Ureter (tissue), 1 donor: ENCODE data around the gene C1S. TPM values are rescaled to one million over a fixed set of nuclear protein-coding genes. Genes with fewer than 3 reads are reported as not detected.
A peak's percentile ranks its signal among the peaks of the same experiment; 100 is the strongest.
"Not testable (repeated sequence)": the region's sequence is repeated elsewhere in the genome, so short reads cannot be mapped to it uniquely, and the experiment has no call there.

ENCODE experiments used
- DNase-seq: peaks from one replicate; pipeline ENCODE4 v3.0.0-alpha.2; 2020; ENCODE audit warnings: low spot score
- total RNA-seq: library from RNA; stranded (reverse); gene quantifications from one replicate; pipeline ENCODE4 v1.2.4, GENCODE V29; 2023
- donor health status: DM: yes; HTN: yes; CAD: no.

Gene C1S
- total RNA-seq: 293 TPM

DNA sequence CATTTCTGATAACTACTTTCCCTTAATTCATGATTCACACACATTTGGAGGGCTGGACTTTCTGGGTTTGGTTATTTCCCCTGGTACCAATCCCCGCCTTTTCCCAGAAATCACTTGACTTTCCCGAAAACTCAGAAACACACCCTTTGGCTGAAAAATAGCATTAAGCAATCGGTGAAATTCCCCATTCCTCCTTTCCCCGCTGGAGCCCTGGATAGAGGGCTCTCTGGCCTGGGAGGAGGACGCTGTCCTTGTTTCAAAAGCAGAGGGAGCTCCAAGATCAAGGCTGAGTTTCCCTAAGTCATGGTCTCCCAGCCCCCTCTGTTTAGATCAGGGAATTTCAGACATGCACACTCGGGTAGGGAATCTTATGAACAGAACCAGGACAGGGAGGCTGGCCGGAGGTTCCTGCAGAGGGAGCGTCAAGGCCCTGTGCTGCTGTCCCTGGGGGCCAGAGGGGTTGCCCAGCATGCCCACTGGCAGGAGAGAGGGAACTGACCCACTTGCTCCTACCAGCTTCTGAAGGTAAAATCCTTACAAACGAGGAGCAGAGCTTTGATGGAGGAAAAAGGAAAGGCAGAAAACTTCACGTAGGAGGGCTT, at the start of gene C1S:
C1S (plus strand) TSS at position 366 of the 602 bp plus-strand sequence. CDS start 1,195 bp downstream, outside the sequence.
- DNase-seq: peak; percentile 85

DNA sequence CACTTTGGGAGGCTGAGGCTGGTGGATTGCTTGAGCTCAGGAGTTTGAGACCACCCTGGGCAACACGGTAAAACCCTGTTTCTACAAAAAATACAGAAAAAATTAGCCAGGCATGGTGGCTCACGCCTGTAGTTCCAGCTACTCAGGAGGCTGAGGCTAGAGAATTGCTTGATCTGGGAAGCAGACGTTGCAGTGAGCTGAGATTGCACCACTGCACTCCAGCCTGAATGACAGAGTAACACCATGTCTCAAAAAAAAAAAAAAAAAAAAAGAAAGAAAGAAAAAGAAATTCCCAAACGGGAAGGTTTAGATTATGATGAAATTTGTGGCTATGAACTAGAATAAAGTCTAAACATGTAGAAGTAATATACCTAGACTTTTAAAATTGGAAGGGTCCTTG, 49.1 kb upstream of the C1S start:
- DNase-seq: not testable (repeated sequence)

- no peak for DNase-seq
Measured at GRCh38 chr12:7012024-7012607, 48.4 kb upstream of the C1S start.

- no peak for DNase-seq
Measured at GRCh38 chr12:7013101-7013500, 47.4 kb upstream of the C1S start.

- DNase-seq: no peak
Measured at GRCh38 chr12:7015555-7016370, 44.8 kb upstream of the C1S start.

DNA sequence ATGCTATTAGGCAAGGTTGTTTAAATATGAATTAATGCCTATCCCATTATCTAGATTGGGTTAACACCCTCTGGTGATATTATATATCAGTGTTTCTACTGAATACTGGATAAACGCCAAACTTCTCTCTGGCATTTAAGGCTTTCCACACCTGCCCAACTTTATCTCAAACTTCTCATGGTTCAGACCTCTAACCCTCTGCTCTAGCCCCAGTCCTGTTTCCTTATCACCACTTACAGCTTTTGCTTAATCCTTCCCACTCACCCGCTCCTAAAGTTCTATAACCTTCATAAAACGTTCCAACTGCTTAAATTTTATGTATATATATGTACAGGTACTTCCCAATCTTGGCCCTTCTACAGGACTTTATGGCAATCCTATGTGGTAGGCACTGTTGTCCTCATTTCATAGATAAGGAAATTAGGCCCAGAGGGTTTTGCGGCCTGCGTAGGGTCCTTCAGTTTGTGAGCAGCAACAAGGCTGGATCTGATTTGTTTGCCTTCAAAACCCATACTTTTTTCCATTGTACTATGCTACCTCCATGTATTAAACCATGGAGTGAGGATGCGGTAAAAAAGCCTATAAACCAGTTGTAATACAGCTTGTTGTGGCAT, 43.5 kb upstream of the C1S start:
- no peak for DNase-seq

- DNase-seq: no peak
Measured at GRCh38 chr12:7017870-7018349, 42.6 kb upstream of the C1S start.

DNA sequence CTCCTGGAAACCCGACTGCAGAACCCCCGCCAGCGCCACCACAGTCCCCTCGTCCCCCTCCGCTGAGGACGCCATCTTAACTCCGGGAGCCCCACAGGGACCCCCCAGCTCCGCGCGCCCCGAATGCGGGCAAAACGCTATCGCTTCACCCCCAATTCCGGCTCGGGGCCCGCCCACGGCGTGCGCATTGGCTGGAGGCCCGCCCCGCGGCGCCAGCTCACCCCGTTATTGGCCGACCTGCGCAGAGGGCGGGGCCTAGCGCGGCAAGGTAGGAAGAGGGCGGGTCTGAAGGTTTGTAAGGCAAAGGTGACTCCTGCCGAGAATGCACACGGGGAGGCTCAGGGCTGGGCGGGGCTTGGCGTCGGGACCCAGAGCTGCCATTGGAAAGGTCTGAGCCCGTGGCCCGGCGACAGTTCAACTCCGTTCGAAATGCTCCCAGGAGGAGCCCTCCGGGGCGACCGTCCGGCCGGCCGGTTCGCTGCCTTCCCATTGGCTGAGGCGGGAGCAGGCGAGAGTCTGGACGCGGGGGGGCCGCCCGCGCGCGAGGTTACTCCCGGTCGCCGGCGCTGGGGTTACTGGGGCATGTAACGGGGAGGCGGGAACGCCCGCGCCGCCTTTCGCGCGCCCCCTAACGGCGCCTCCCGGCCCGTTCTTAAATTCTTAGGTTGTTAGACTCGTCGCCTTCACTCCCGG, 42.0 kb upstream of the C1S start, which contains the start of gene LPCAT3:
LPCAT3 (minus strand) TSS at position 127 of the 693 bp plus-strand sequence; CDS start at position 75, 52 bp downstream.
- peak; percentile 98 for DNase-seq

GRCh38 chr12:7019043-7019569, 41.4 kb upstream of the C1S start:
- no peak for DNase-seq

- no peak for DNase-seq
Measured at GRCh38 chr12:7021956-7022355, 38.6 kb upstream of the C1S start.

DNA sequence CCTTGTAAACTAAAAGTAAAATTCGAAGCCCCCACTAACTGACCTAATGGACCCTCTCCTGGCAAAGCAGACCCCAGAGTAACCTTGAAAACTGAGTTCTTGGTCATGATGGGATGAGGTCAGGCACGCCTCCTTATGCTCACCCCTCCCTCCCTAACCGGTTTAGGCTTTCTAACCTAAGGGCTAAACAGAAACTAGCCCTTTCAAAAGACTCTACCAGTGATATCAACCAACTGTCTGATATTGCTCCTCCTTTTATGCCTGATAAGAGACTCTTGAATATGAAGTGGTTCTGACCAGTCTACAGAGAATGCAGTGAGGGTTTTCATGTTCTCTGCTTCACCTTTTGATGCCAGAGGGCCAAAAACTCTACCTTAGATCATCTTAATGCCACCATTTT, 37.4 kb upstream of the C1S start:
- DNase-seq: no peak

DNA sequence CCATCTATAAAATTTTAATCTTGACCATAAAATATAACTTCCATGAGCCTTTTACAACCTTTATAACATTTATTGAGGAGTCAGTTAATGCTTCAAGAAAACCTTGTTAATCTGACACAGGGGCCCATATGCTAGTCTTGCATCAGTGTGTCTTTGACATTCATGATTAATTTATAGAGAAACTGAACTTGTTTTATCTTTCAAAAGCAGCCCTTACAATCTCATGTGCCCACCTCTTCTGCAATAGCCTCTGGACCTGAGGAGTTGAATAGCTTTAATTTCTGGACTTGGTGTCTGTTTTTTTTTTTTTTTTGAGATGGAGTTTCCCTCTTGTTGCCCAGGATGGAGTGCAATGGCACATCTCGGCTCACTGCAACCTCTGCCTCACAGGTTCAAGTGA, 33.7 kb upstream of the C1S start:
- DNase-seq: no peak

DNA sequence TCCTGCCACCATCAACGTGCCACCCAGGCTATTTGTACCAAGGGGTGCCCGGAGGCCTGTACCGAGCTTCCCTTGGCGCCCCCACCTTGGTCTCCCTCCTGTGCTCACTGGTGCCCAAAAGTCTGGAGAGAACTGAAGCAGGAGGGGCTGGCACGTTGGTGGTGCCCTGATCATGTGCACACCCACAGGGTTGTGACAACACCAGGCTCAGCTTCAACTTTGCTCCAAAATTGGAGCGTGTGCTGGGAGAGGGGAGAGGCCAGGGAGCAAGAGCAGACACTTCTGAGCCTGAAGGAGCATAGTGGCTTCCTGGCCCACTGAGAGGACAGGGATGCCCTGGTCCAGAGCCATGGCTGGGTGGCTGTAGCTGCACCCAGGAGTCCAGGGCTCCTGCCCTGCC, 29.2 kb upstream of the C1S start:
- DNase-seq: no peak

DNA sequence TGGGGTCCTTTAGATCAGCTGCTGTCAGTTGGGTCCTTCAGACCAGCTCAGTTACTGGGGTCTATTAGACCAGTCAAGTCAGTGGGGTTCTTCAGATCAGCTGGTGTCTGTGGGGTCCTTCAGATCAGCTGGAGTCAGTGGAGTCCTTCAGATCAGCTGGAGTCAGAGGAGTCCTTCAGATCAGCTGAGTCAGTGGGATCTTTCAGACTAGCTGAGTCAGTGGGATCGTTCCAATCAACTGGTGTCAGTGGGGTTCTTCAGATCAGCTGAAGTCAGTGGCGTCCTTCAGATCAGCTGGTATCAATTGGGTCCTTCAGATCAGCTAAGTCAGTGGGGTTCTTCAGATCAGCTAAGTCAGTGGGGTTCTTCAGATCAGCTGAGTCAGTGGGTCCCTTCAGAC, 27.5 kb upstream of the C1S start:
- no peak for DNase-seq

GRCh38 chr12:7034464-7034863, 26.1 kb upstream of the C1S start:
- DNase-seq: no peak

- no peak for DNase-seq
Measured at GRCh38 chr12:7035463-7035862, 25.1 kb upstream of the C1S start.

GRCh38 chr12:7037411-7037810, 23.1 kb upstream of the C1S start:
- not testable (repeated sequence) for DNase-seq

DNA sequence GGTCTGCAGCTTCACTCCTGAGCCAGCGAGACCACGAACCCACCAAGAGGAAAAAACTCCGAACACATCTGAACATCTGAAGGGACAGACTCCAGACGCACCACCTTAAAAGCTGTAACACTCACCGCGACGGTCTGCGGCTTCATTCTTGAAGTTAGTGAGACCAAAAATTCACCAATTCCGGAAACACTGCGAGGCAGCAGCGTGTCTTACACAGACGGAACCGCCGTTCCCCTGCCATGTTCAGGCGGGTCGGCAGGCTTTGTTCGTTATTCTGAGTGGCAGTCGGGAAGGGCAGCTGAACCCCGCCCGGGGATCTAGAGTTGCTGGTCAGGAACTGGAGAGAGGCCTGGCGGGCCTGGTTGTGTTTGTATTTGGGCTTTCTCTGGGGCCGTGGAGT, 21.9 kb upstream of the C1S start:
- no peak for DNase-seq

- no peak for DNase-seq
Measured at GRCh38 chr12:7039403-7039802, 21.1 kb upstream of the C1S start.

- DNase-seq: no peak
Measured at GRCh38 chr12:7042842-7043241, 17.7 kb upstream of the C1S start.

DNA sequence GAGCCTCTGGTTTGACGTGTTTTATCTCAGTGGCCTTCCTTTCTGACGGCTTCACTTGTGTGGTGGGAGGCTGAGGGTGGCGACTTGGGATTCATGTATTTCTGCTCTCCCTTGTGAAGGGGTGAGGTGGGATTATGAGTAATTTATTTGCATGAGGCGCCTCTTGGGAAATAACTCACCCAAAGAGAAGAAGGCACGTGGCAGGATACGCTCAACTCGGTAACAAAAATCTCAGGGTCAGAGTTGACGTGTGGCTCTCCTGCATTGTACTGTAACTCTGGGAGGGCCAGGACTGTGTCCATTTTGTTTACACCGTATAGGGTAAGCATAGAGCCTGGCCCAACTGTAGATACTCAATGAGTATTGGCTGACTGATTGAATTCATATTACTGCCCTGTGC, 14.6 kb upstream of the C1S start:
- DNase-seq: no peak
